Activated gamma-delta T cell treated with anti-CD3 and anti-CD28 coated beads, Interleukin-2, amount 50 U/mL, for 16 hours (primary cell): ENCODE results near the gene CAV1.
"Not testable (repeated sequence)": the region's sequence is repeated elsewhere in the genome, so short reads cannot be mapped to it uniquely, and the experiment has no call there.

ENCODE experiments used
- DNase-seq: peaks from one replicate; pipeline ENCODE4 v3.0.0-alpha.2; 2020; ENCODE audit warnings: low read depth

Gene CAV1

GRCh38 chr7:116582806-116583444, 58.1 kb downstream of the CAV1 start:
- DNase-seq: no peak

DNA sequence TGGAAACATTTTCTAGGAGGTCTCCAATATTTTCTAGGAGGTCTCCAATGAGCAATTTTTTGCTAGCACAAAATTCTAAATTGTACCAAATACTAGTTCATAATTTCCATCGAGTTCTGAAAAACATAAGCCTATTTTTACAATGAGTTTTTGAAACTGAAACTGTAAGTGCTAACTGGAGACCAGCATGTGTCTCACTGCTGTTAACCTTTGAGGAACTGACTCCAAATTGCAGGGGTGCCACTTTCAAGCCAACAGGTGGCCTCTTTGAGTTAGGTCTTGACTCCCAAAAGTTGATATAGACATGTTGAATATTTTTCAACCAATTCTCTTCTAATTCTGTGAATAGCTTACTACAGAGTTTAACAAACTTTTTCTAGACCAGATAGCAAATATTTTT, 58.8 kb downstream of the CAV1 start:
- no peak for DNase-seq

DNA sequence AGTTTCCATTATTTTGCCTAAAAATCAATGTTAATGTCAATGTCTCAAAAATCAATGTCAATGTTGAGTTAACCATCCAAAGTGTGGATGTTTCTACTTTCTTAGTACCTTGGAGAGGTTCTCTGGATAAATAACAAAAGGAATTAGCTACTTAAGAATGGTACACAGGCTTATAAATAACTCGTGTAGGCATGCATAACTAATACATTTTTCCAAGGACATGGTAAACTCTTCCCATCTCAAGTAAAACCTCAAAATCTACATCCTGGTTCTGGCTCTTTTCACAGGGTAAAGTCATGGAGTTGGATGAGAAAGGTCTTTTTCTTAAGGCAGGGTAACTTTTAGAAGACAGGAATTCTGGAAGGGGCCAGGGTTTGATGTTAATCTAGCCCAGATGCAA, 59.9 kb downstream of the CAV1 start:
- no peak for DNase-seq

GRCh38 chr7:116585392-116585791, 60.6 kb downstream of the CAV1 start:
- no peak for DNase-seq

DNA sequence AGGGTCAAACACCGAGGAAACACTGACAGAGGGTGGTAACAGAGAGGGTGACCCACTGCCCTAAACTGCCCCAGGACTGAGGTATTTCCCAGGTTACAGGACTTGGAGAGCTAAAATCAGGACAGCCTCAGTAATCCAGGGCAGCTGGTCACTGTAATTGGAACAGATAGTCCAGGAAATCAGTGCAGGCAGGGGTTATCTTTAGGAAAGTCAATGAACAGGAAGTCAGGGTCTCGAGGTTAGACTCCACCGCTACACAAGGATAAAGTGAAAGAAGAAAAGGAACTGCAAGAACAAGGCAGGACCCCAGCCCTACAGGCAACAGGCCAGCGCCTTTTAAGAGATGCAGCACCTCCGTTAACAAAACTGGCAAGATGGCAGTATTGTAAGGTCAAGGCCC, 61.1 kb downstream of the CAV1 start:
- no peak for DNase-seq

DNA sequence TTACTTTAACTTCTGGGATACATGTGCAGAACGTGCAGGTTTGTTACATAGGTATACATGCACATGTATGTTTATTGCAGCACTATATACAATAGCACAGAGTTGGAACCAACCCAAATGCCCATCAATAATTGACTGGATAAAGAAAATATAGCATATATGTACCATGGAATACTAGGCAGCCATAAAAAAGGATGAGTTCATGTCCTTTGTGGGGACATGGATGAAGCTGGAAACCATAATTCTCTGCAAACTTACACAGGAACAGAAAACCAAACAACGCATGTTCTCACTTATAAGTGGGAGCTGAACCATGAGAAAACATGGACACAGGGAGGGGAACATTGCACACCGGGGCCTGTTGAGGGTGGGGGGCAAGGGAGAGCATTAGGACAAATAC, 62.4 kb downstream of the CAV1 start:
- not testable (repeated sequence) for DNase-seq

GRCh38 chr7:116588225-116588624, 63.4 kb downstream of the CAV1 start:
- no peak for DNase-seq

GRCh38 chr7:116588641-116589594, 64.1 kb downstream of the CAV1 start:
- DNase-seq: no peak

DNA sequence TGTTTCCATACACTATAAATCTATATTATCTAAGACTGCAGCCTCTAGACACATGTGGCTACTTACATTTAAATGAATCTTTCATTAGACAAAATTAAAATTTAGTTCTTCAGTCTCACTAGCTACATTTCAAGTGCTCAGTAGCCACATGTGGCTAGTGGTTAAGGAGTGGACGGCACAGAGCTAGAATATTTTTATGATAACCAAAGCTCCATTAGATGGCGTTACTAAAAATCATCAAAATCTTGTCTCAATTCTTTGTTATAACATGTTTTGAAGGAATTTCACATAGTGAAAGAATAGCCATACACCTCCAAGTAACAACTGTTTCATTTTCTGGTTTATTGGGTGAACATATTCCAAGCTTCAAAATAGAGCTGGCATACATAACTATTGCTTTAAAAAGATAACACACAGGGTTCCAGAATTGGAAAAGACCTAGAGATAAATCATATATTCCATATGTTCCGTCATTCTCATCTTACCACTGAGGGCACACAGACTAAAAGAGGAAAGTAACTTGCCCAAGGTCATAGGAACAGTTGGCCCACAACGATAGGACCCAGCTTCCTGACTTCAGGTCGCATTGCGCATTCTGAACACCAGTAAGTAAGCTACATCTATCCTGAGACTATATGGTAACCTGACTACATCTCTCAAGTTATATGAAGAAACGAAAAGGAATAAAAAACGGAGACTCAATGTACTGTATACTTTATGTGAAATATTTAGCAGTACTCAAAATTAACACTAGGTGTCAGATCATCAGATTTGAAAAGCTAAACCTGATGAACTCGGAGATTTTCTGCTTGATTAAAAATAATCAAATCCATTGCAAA, 66.6 kb downstream of the CAV1 start:
- no peak for DNase-seq

- DNase-seq: no peak
These were observed 67.2 kb downstream of the CAV1 start for GRCh38 chr7:116592041-116592355.

- DNase-seq: no peak
These were observed 67.6 kb downstream of the CAV1 start for GRCh38 chr7:116592445-116592844.

- no peak for DNase-seq
These were observed 68.7 kb downstream of the CAV1 start for GRCh38 chr7:116593359-116594075.

DNA sequence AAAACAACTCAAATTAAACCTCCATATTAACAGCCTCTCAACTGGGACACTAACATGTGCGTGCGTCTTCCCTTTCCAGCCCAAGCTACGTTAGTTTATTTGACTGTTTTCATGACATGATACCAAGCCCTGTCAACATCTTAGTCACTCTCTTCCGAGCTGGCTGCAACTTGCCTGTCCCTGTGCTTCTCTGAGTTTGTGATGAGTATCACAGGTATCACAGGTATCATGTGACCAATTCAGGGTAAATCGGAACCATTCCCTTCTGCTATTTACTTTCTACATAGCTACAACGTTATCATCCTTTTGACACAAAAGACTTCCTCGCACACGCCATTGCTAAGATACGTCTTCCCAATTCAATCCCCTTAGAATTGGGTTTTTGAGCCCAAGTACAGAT, 70.2 kb downstream of the CAV1 start:
- DNase-seq: no peak

DNA sequence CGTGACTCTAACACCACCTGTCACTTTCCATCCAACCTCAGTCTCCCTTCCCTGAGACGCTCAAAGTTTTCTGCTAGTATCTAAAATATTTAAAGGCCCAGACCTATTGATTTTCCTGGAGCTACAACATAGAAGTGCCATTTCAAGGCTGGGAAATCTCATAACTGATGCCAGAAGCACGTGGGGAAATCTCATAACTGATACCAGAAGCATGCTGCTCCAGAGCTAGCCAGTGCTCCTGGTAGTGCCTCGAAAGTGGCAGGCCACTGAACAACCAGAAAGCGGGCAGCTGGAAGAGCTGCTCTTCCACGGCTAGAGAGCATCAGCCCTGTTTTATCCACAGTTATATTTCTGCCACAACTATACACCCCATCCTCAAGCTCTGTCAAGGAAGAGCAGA, 72.5 kb downstream of the CAV1 start:
- DNase-seq: no peak

DNA sequence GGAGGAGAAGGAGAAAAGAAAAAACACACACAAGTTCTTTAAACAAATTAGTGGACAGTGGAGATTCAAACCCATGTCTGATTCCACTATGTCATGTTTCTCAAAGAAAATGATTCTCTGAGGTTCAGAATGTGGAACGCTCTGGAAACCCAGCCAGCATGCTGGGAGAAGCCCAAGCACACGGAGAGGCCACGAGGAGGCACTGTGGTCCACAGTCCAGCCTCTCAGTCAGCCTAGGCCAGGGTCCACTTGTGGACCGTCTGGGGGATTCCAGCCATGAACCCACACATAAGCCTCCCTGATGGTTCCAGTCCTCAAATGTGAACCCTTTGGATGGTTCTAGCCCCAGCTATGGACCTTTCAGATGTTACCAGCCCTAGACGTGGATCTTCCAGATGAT, 73.4 kb downstream of the CAV1 start:
- no peak for DNase-seq

- DNase-seq: no peak
These were observed 74.0 kb downstream of the CAV1 start for GRCh38 chr7:116598861-116599260.

- no peak for DNase-seq
These were observed 76.6 kb downstream of the CAV1 start for GRCh38 chr7:116601426-116601825.

GRCh38 chr7:116607299-116607698, 82.5 kb downstream of the CAV1 start:
- DNase-seq: no peak

DNA sequence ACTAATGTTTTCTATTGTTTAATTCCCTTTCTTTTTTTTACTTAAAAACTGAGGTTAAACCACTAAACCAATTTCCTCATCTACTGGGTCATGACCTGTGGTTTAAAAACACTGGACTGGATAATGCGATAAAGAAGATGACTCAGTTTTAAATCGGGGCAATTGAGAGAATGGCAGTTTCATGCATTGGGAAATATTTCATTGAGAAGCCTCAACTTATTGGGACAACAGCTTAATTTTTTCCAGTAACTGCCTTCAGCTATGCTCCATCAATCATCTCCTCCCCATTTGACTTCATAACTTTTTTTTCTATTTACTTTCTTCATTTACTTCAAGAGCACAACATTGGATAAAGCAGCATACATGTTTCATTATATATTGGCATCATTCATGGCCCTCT, 85.4 kb downstream of the CAV1 start:
- no peak for DNase-seq

DNA sequence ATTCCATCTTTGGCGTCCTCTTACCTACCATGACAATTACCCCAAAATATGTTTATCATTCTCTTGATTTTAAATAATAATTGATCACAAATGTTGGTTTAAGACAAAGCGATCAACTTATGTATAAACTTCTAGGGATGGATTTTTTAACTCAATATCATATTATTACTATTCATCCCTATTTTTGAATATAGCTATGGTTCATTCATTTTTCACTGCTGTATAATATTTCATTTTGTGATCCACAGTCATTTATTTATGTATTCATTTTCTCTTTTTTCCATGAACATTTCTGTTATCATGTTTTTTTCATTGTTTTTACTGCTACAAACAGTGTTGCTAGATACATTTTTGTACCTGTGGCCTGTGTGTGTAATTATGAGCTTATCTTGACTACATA, 85.9 kb downstream of the CAV1 start:
- no peak for DNase-seq
